ENCODE measurements around the gene ZBTB25.

Gene ZBTB25

GRCh38 chr14:64444984-64445845, 58.4 kb downstream of the ZBTB25 start:
- Histone ChIP-seq H3K9me3 (ENCODE audit: control insufficient read depth, low read depth, low read length) (no peaks in the 10 kb centered on the region), H3K4me1 (ENCODE audit: control insufficient read depth, low read depth, low read length) (no peaks in the 10 kb centered on the region), H3K4me3 (ENCODE audit: low read length) (no peak overlapping the region), H3K36me3 (ENCODE audit: control insufficient read depth, low read depth, low read length) (peaks cover 82% of the 10 kb centered on the region), H3K27me3 (ENCODE audit: control insufficient read depth, insufficient read depth, low read length) (no peaks in the 10 kb centered on the region), H3K9ac (ENCODE audit: low read length) (no peak overlapping the region), H3K27ac (ENCODE audit: low read length) (no peak overlapping the region)

- H3K36me3 ChIP-seq (ENCODE audit: control insufficient read depth, low read depth, low read length), result peaks cover 80% of the 10 kb centered on the region
Measured at GRCh38 chr14:64444140-64444539, 59.5 kb downstream of the ZBTB25 start.

GRCh38 chr14:64442300-64442988, 61.2 kb downstream of the ZBTB25 start:
- peaks cover 84% of the 10 kb centered on the region for H3K36me3 ChIP-seq (ENCODE audit: control insufficient read depth, low read depth, low read length)
- H3K4me1 ChIP-seq (ENCODE audit: control insufficient read depth, low read depth, low read length), result no peaks in the 10 kb centered on the region
- no peak overlapping the region for H3K27ac ChIP-seq (ENCODE audit: low read length)
- H3K4me3 ChIP-seq (ENCODE audit: low read length), result no peak overlapping the region
- no peaks in the 10 kb centered on the region for H3K9me3 ChIP-seq (ENCODE audit: control insufficient read depth, low read depth, low read length)
- H3K27me3 ChIP-seq (ENCODE audit: control insufficient read depth, insufficient read depth, low read length), result no peaks in the 10 kb centered on the region
- H3K9ac ChIP-seq (ENCODE audit: low read length), result no peak overlapping the region

More at GRCh38 chr14:64444140-64444539, 59.5 kb downstream of the ZBTB25 start:
- Histone ChIP-seq H3K4me1 (ENCODE audit: control insufficient read depth, low read depth, low read length) (no peaks in the 10 kb centered on the region), H3K9me3 (ENCODE audit: control insufficient read depth, low read depth, low read length) (no peaks in the 10 kb centered on the region), H3K27ac (ENCODE audit: low read length) (no peak overlapping the region), H3K4me3 (ENCODE audit: low read length) (no peak overlapping the region), H3K9ac (ENCODE audit: low read length) (no peak overlapping the region), H3K27me3 (ENCODE audit: control insufficient read depth, insufficient read depth, low read length) (no peaks in the 10 kb centered on the region)

GRCh38 chr14:64440494-64440893, 63.1 kb downstream of the ZBTB25 start:
- Histone ChIP-seq H3K9me3 (ENCODE audit: control insufficient read depth, low read depth, low read length) (no peaks in the 10 kb centered on the region), H3K27me3 (ENCODE audit: control insufficient read depth, insufficient read depth, low read length) (no peaks in the 10 kb centered on the region), H3K4me1 (ENCODE audit: control insufficient read depth, low read depth, low read length) (no peaks in the 10 kb centered on the region), H3K9ac (ENCODE audit: low read length) (no peak overlapping the region), H3K4me3 (ENCODE audit: low read length) (no peak overlapping the region), H3K27ac (ENCODE audit: low read length) (no peak overlapping the region), H3K36me3 (ENCODE audit: control insufficient read depth, low read depth, low read length) (peaks cover 97% of the 10 kb centered on the region)

- Histone ChIP-seq H3K27ac (ENCODE audit: low read length) (no peak overlapping the region), H3K27me3 (ENCODE audit: control insufficient read depth, insufficient read depth, low read length) (no peaks in the 10 kb centered on the region), H3K9me3 (ENCODE audit: control insufficient read depth, low read depth, low read length) (no peaks in the 10 kb centered on the region), H3K4me3 (ENCODE audit: low read length) (no peak overlapping the region), H3K36me3 (ENCODE audit: control insufficient read depth, low read depth, low read length) (peaks cover 96% of the 10 kb centered on the region), H3K4me1 (ENCODE audit: control insufficient read depth, low read depth, low read length) (no peaks in the 10 kb centered on the region), H3K9ac (ENCODE audit: low read length) (no peak overlapping the region)
Measured at GRCh38 chr14:64439141-64439540, 64.5 kb downstream of the ZBTB25 start.

- no peaks in the 10 kb centered on the region for H3K4me1 ChIP-seq (ENCODE audit: control insufficient read depth, low read depth, low read length)
Measured at GRCh38 chr14:64438181-64438841, 65.3 kb downstream of the ZBTB25 start.

GRCh38 chr14:64434528-64434927, 69.1 kb downstream of the ZBTB25 start:
- Histone ChIP-seq H3K4me1 (ENCODE audit: control insufficient read depth, low read depth, low read length) (no peaks in the 10 kb centered on the region), H3K9ac (ENCODE audit: low read length) (no peak overlapping the region)

More at GRCh38 chr14:64438181-64438841, 65.3 kb downstream of the ZBTB25 start:
- Histone ChIP-seq H3K27me3 (ENCODE audit: control insufficient read depth, insufficient read depth, low read length) (no peaks in the 10 kb centered on the region), H3K9ac (ENCODE audit: low read length) (no peak overlapping the region), H3K27ac (ENCODE audit: low read length) (no peak overlapping the region), H3K36me3 (ENCODE audit: control insufficient read depth, low read depth, low read length) (peaks cover 95% of the 10 kb centered on the region), H3K4me3 (ENCODE audit: low read length) (no peak overlapping the region), H3K9me3 (ENCODE audit: control insufficient read depth, low read depth, low read length) (no peaks in the 10 kb centered on the region)

GRCh38 chr14:64423987-64424386, 79.7 kb downstream of the ZBTB25 start:
- Histone ChIP-seq H3K4me1 (ENCODE audit: control insufficient read depth, low read depth, low read length) (no peaks in the 10 kb centered on the region), H3K9me3 (ENCODE audit: control insufficient read depth, low read depth, low read length) (no peaks in the 10 kb centered on the region), H3K27me3 (ENCODE audit: control insufficient read depth, insufficient read depth, low read length) (no peaks in the 10 kb centered on the region), H3K9ac (ENCODE audit: low read length) (no peak overlapping the region), H3K36me3 (ENCODE audit: control insufficient read depth, low read depth, low read length) (peaks cover 83% of the 10 kb centered on the region), H3K27ac (ENCODE audit: low read length) (no peak overlapping the region), H3K4me3 (ENCODE audit: low read length) (no peak overlapping the region)

More at GRCh38 chr14:64434528-64434927, 69.1 kb downstream of the ZBTB25 start:
- H3K9me3 ChIP-seq (ENCODE audit: control insufficient read depth, low read depth, low read length), result no peaks in the 10 kb centered on the region
- H3K27ac ChIP-seq (ENCODE audit: low read length), result no peak overlapping the region
- H3K36me3 ChIP-seq (ENCODE audit: control insufficient read depth, low read depth, low read length), result peaks cover 88% of the 10 kb centered on the region
- no peak overlapping the region for H3K4me3 ChIP-seq (ENCODE audit: low read length)
- no peaks in the 10 kb centered on the region for H3K27me3 ChIP-seq (ENCODE audit: control insufficient read depth, insufficient read depth, low read length)

GRCh38 chr14:64422756-64423155, 80.9 kb downstream of the ZBTB25 start:
- H3K4me3 ChIP-seq (ENCODE audit: low read length), result no peak overlapping the region
- H3K9me3 ChIP-seq (ENCODE audit: control insufficient read depth, low read depth, low read length), result no peaks in the 10 kb centered on the region
- no peak overlapping the region for H3K9ac ChIP-seq (ENCODE audit: low read length)
- peaks cover 81% of the 10 kb centered on the region for H3K36me3 ChIP-seq (ENCODE audit: control insufficient read depth, low read depth, low read length)
- no peaks in the 10 kb centered on the region for H3K4me1 ChIP-seq (ENCODE audit: control insufficient read depth, low read depth, low read length)
- no peak overlapping the region for H3K27ac ChIP-seq (ENCODE audit: low read length)
- H3K27me3 ChIP-seq (ENCODE audit: control insufficient read depth, insufficient read depth, low read length), result no peaks in the 10 kb centered on the region

- Histone ChIP-seq H3K4me1 (ENCODE audit: control insufficient read depth, low read depth, low read length) (no peaks in the 10 kb centered on the region), H3K27me3 (ENCODE audit: control insufficient read depth, insufficient read depth, low read length) (no peaks in the 10 kb centered on the region), H3K9me3 (ENCODE audit: control insufficient read depth, low read depth, low read length) (no peaks in the 10 kb centered on the region), H3K36me3 (ENCODE audit: control insufficient read depth, low read depth, low read length) (peaks cover 81% of the 10 kb centered on the region), H3K27ac (ENCODE audit: low read length) (no peak overlapping the region), H3K4me3 (ENCODE audit: low read length) (no peak overlapping the region), H3K9ac (ENCODE audit: low read length) (no peak overlapping the region)
Measured at GRCh38 chr14:64422005-64422404, 81.6 kb downstream of the ZBTB25 start.

- H3K4me3 ChIP-seq (ENCODE audit: low read length), result no peak overlapping the region
- H3K9me3 ChIP-seq (ENCODE audit: control insufficient read depth, low read depth, low read length), result no peaks in the 10 kb centered on the region
- H3K4me1 ChIP-seq (ENCODE audit: control insufficient read depth, low read depth, low read length), result no peaks in the 10 kb centered on the region
- H3K9ac ChIP-seq (ENCODE audit: low read length), result no peak overlapping the region
- H3K27me3 ChIP-seq (ENCODE audit: control insufficient read depth, insufficient read depth, low read length), result no peaks in the 10 kb centered on the region
- H3K27ac ChIP-seq (ENCODE audit: low read length), result no peak overlapping the region
- H3K36me3 ChIP-seq (ENCODE audit: control insufficient read depth, low read depth, low read length), result peaks cover 81% of the 10 kb centered on the region
Measured at GRCh38 chr14:64421166-64421565, 82.5 kb downstream of the ZBTB25 start.

Data from iPS-18a (cell line).